HG03565 (cell line): ENCODE measurements around the gene DOP1A.
"Not testable (repeated sequence)": the region's sequence is repeated elsewhere in the genome, so short reads cannot be mapped to it uniquely, and the experiment has no call there.

Source experiments
- ATAC-seq: cut with Tn5 transposase; IDR thresholded peaks from one replicate; pipeline ENCODE4 v1.9.1; 2021; ENCODE audit warnings: mild to moderate bottlenecking, moderate library complexity; ENCODE audit not compliant: unreplicated experiment

DOP1A gene

GRCh38 chr6:83152913-83153312 lies 85.4 kb downstream of the DOP1A start:
- no peak for ATAC-seq

- ATAC-seq = no peak
Observed at GRCh38 chr6:83153883-83154521, 86.5 kb downstream of the DOP1A start.

- ATAC-seq = no peak
Observed at GRCh38 chr6:83155794-83156193, 88.3 kb downstream of the DOP1A start.

GRCh38 chr6:83160167-83160566 lies 92.7 kb downstream of the DOP1A start:
- no peak for ATAC-seq

- ATAC-seq = no peak
Observed at GRCh38 chr6:83167726-83168278, 100.3 kb downstream of the DOP1A start.

- no peak for ATAC-seq
Observed at GRCh38 chr6:83168556-83168955, 101.1 kb downstream of the DOP1A start.

- no peak for ATAC-seq
Observed at GRCh38 chr6:83169106-83169505, 101.6 kb downstream of the DOP1A start.

GRCh38 chr6:83169511-83169910 lies 102.0 kb downstream of the DOP1A start:
- no peak for ATAC-seq

- no peak for ATAC-seq
Observed at GRCh38 chr6:83176246-83176645, 108.8 kb downstream of the DOP1A start.

- no peak for ATAC-seq
Observed at GRCh38 chr6:83180426-83180950, 113.0 kb downstream of the DOP1A start.

GRCh38 chr6:83182114-83182513 lies 114.6 kb downstream of the DOP1A start:
- ATAC-seq = no peak

- ATAC-seq = no peak
Observed at GRCh38 chr6:83183082-83183828, 115.8 kb downstream of the DOP1A start.

- ATAC-seq = no peak
Observed at GRCh38 chr6:83185096-83185495, 117.6 kb downstream of the DOP1A start.

GRCh38 chr6:83188501-83188900 lies 121.0 kb downstream of the DOP1A start:
- no peak for ATAC-seq

- ATAC-seq = no peak
Observed at GRCh38 chr6:83190626-83191025, 123.2 kb downstream of the DOP1A start.

GRCh38 chr6:83191974-83192373 lies 124.5 kb downstream of the DOP1A start:
- not testable (repeated sequence) for ATAC-seq

GRCh38 chr6:83192456-83192855 lies 125.0 kb downstream of the DOP1A start:
- no peak for ATAC-seq

- peak; percentile 97 for ATAC-seq
Observed at GRCh38 chr6:83192871-83193746, 125.6 kb downstream of the DOP1A start, which contains the start of the genes PGM3 and RWDD2A. Gene PGM3, minus strand, starts transcription at chr6:83193265. Its CDS starts 2,253 bp downstream, at chr6:83191012. Gene RWDD2A, plus strand, starts transcription at chr6:83193357. Its CDS starts 1,095 bp downstream, at chr6:83194452.

- ATAC-seq = no peak
Observed at GRCh38 chr6:83193747-83194566, 126.5 kb downstream of the DOP1A start.
